Effector memory CD8-positive, alpha-beta T cell (primary cell): ENCODE data around the gene STK24.

ENCODE experiments used
- ATAC-seq: fragments of 150-1000 bp; cut with Tn5 transposase; replicated peaks from 2 replicates; pipeline ENCODE4 v1.10.0; 2021; ENCODE audit warnings: mild to moderate bottlenecking, moderate library complexity
- DNase-seq, 3 experiments: peaks; one replicate each; pipeline ENCODE4 v3.0.0; 2021
- H3K27ac Mint-ChIP-seq, 2 donors: one replicate each; pipeline ENCODE4 v1.8.0; 2022; ENCODE audit warnings: mild to moderate bottlenecking in 2 of 2, mixed read lengths in 2 of 2, moderate library complexity in 2 of 2
- H3K27me3 Mint-ChIP-seq, 2 donors: one replicate each; pipeline ENCODE4 v1.8.0; 2022; ENCODE audit warnings: mixed read lengths in 2 of 2
- H3K36me3 Mint-ChIP-seq: one replicate; pipeline ENCODE4 v1.8.0; 2022; ENCODE audit warnings: mild to moderate bottlenecking, moderate library complexity, mixed read lengths; ENCODE audit not compliant: insufficient read depth
- H3K4me1 Mint-ChIP-seq, 2 donors: one replicate each; pipeline ENCODE4 v1.8.0; 2022; ENCODE audit warnings: low read depth in 2 of 2, mixed read lengths in 2 of 2
- H3K4me3 Mint-ChIP-seq, 2 donors: one replicate each; pipeline ENCODE4 v1.8.0; 2022; ENCODE audit warnings: mild to moderate bottlenecking in 2 of 2, mixed read lengths in 2 of 2, moderate library complexity in 2 of 2
- H3K9me3 Mint-ChIP-seq, 2 donors: one replicate each; pipeline ENCODE4 v1.8.0; 2022; ENCODE audit warnings: mixed read lengths in 2 of 2

Gene STK24

DNA sequence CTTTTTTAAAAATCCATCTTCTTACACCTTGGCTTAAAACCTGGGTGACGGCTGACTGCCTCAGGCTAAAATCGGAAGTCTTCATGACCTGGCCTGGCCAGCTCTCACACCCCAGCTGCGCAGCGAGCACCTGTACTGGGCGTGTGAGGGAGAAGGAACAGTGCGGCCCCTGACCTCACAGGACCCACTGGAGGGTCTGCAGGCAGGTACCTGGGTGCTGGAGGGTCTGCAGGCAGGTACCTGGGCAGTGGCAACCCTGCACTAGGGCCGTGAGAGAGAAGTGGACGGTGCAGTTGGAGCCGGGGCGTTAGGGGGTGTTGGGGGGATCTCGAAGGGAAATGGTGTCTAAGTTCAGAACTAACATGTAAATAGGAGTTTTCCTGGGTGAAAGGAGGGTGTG, 144.3 kb downstream of the STK24 start:
- Mint-ChIP-seq H3K9me3 (no peaks in the 10 kb centered on the region), H3K27me3 (peaks cover 50 to 89% of the 10 kb centered on the region in 2 donors), H3K36me3 (peaks cover 5% of the 10 kb centered on the region), H3K27ac (peak overlapping the region in 1 of 2 donors; percentile 50), H3K4me3 (no peak overlapping the region), H3K4me1 (no peaks in the 10 kb centered on the region)
- no peak for ATAC-seq
- no peak for DNase-seq

DNA sequence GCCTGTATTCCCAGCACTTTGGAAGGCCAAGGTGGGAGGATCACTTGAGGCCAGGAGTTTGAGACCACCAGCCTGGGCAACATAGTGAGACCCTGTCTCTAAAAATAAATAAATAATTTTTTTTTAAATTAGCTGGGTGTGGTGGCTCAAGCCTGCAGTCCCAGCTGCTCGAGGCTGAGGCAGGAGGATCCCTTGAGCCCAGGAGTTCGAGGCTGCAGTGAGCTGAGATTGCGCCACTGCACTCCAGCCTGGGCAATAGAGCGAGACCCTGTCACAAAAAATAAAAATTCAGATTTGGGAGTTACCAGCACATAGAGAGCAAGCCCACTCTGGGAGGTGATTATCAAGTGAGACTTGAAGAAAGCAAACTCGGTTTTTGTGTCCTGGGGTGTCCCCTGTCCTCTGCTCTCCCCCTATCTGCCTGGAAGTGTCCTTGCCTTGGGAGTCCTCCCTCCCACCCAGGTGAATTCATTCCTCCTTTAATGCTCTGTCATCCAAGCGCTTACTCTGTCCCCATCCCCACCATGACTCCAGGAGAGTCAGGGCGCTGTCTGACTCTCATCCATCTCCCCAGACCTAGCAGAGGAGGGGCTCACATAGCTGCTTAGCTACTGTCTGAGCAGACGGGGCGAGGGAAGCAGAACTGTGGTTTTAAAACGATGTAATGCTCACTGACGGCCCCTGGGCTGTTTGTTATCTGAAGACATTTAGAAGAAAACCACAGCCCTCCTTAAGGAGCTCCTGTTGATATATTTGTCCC, 146.8 kb downstream of the STK24 start:
- Mint-ChIP-seq H3K36me3 (peaks cover 5% of the 10 kb centered on the region), H3K27ac (no peak overlapping the region), H3K4me3 (no peak overlapping the region), H3K4me1 (no peaks in the 10 kb centered on the region), H3K27me3 (peaks cover 68 to 73% of the 10 kb centered on the region in 2 donors), H3K9me3 (no peaks in the 10 kb centered on the region)
- no peak for ATAC-seq
- no peak for DNase-seq

DNA sequence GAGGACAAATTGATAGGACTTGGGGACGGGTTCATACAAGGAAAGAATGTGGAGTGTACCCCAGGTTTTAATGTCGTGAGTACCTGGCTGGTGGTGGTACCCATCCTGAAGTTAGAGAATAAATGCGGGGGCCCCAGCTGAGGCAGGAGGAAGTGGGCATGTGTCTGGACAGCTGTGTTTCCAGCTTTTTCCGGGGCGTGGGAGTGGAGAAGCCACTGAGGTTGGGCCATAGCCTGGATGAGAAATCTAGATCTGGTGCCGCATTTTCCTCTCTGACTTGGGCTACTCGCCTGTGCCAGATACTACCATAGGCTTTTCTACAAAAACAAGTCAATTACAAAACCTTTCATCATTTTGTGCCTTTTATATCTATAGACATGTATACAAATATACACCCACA, 147.4 kb downstream of the STK24 start:
- H3K27me3 Mint-ChIP-seq = peaks cover 68 to 72% of the 10 kb centered on the region in 2 donors
- no peaks in the 10 kb centered on the region for H3K9me3 Mint-ChIP-seq
- ATAC-seq = no peak
- H3K27ac Mint-ChIP-seq = no peak overlapping the region
- no peaks in the 10 kb centered on the region for H3K4me1 Mint-ChIP-seq
- peaks cover 5% of the 10 kb centered on the region for H3K36me3 Mint-ChIP-seq
- DNase-seq = no peak
- no peak overlapping the region for H3K4me3 Mint-ChIP-seq

DNA sequence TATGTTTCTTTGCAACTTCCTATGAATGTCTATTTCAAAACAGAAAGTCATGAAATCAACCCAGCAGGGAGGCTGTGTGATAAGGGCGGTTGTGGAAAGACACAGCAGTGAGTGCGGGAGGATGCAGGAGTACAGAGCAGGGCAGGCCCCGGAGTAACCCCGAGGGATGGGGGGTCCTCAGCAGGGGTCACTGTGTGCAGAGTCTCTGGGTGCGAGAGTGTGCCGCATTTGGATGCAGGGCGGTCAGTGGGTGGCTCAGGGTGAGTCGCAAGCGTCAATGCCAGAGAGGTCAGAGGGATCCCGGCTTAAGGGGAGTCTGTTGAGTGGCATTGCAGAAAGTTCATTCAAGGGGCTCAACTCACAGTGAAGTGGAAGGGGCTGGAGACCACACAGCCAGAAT, 147.8 kb downstream of the STK24 start:
- no peaks in the 10 kb centered on the region for H3K4me1 Mint-ChIP-seq
- no peak for DNase-seq
- H3K27ac Mint-ChIP-seq = no peak overlapping the region
- ATAC-seq = no peak
- H3K27me3 Mint-ChIP-seq = peaks cover 71 to 72% of the 10 kb centered on the region in 2 donors
- no peak overlapping the region for H3K4me3 Mint-ChIP-seq
- H3K36me3 Mint-ChIP-seq = peaks cover 5% of the 10 kb centered on the region
- H3K9me3 Mint-ChIP-seq = no peaks in the 10 kb centered on the region

DNA sequence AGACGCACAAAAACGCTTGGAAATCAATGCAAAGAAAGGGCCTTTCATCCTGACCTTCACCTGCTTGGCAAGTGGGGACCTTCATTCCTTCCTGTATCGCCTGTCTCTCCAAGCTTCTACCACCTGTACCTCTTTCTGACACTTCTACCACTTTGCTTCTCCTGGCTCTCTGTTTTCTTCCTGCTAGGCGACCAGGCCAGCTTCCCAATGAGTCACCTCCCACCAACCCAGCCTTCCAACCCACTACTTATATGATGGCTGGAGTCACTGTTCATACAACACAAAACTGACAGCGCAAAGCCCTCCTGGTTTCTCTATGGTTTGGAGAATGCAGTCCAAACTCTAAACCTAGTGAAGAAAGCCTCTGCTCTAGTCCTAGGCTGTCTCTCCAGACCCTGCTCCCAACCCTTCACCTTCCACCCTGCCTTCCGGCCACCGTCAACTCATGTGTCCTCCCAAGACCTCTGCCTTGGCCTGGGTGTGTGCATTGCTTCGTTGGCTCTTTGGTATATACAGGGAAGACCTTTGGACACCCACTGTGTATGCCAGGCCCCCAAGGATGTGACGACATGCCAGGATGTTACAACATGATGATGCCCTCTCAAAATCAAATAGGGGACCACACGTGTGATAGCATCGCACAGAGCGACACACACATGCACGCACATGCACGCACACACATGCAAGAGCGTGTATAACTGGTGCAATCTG, 148.5 kb downstream of the STK24 start:
- Mint-ChIP-seq H3K36me3 (peaks cover 4% of the 10 kb centered on the region), H3K27me3 (peaks cover 65 to 71% of the 10 kb centered on the region in 2 donors), H3K9me3 (no peaks in the 10 kb centered on the region), H3K4me1 (no peaks in the 10 kb centered on the region), H3K27ac (peak overlapping the region in 1 of 2 donors; percentile 1), H3K4me3 (no peak overlapping the region)
- ATAC-seq (no peak), DNase-seq (no peak)

DNA sequence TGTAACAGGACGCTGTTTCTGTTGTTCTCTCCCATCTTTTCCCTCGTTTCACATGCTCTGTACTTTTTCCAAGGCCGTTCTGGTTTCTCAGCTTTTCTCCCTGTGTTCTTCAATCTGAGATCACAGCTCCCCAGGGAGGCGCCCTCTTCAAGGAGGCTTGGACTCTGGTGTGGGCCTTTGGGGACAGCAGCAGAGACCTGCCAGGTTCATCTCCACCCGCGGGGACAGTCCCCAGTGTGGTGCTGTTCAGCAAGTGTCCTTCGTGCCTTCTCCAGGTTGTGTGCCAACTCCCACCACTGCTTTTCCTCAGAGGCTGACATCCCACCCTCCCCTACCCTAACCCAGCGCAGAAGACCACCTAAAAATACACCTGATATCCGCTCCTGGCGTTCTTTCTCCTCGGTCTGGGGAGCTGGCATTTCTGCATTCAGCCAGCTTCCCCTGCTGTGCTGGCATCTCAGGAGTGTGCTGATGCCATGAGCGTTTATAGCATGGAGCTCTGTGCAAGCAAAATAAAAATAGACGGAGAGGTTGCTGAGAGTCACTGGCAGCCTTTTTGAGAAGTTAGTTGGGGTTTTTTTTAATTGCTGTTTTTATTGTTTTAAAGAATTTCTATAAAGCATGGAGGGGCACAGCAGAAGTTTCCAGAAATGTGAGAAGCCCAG, 149.4 kb downstream of the STK24 start:
- H3K27me3 Mint-ChIP-seq = peaks cover 56 to 62% of the 10 kb centered on the region in 2 donors
- H3K9me3 Mint-ChIP-seq = no peaks in the 10 kb centered on the region
- no peak for ATAC-seq

DNA sequence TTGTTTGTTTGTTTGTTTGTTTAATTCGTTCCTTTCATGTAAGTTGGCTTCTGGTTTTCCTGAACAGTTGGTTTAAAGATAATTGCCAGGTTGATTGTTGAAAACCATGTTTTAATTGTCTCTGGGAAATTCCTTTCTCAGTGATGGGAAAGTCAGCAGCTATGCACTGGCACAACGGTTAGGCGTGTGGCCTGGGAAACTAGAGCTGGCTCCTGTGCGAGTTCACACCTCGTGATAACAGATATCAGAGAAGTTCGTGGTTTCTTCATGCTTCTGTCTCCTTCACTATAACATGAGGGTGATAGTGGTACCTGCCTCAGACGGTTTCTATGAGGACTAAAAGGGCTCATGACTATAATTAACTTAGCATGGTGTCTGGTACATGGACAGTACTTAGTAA, 153.5 kb downstream of the STK24 start:
- DNase-seq (no peak), ATAC-seq (no peak)
- no peaks in the 10 kb centered on the region for H3K9me3 Mint-ChIP-seq
- H3K27ac Mint-ChIP-seq = no peak overlapping the region
- no peaks in the 10 kb centered on the region for H3K36me3 Mint-ChIP-seq
- H3K27me3 Mint-ChIP-seq = peaks cover 39 to 59% of the 10 kb centered on the region in 2 donors
- H3K4me1 Mint-ChIP-seq = no peaks in the 10 kb centered on the region
- no peak overlapping the region for H3K4me3 Mint-ChIP-seq

More for the DNA sequence above, 149.4 kb downstream of the STK24 start:
- Mint-ChIP-seq H3K4me3 (no peak overlapping the region), H3K4me1 (no peaks in the 10 kb centered on the region), H3K36me3 (no peaks in the 10 kb centered on the region), H3K27ac (no peak overlapping the region)
- DNase-seq = no peak

DNA sequence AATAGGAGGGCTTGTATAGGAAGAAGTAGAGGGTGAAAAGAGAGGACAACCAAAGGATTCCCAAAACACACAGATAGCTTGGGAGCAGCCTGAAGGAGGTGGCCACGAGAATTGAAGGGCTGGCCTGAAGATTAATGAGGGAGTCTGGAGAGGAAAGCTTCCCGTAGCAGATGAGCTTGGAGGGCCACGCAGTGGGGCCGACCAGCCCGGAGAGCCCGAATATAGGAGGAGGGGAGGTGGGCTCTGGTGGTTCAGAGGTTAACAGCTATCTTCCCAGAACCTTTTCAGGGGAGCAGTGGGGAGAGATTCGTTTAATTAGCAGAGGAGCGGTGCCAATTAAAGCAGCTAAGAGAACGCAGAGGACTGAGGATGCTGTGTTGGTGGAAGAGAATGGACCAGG, 154.9 kb downstream of the STK24 start:
- ATAC-seq (no peak), DNase-seq (no peak)
- H3K4me3 Mint-ChIP-seq = no peak overlapping the region
- H3K27ac Mint-ChIP-seq = no peak overlapping the region
- H3K27me3 Mint-ChIP-seq = peaks cover 39 to 53% of the 10 kb centered on the region in 2 donors
- H3K9me3 Mint-ChIP-seq = peaks cover under 1 to 3% of the 10 kb centered on the region in 2 donors
- no peaks in the 10 kb centered on the region for H3K36me3 Mint-ChIP-seq
- no peaks in the 10 kb centered on the region for H3K4me1 Mint-ChIP-seq

DNA sequence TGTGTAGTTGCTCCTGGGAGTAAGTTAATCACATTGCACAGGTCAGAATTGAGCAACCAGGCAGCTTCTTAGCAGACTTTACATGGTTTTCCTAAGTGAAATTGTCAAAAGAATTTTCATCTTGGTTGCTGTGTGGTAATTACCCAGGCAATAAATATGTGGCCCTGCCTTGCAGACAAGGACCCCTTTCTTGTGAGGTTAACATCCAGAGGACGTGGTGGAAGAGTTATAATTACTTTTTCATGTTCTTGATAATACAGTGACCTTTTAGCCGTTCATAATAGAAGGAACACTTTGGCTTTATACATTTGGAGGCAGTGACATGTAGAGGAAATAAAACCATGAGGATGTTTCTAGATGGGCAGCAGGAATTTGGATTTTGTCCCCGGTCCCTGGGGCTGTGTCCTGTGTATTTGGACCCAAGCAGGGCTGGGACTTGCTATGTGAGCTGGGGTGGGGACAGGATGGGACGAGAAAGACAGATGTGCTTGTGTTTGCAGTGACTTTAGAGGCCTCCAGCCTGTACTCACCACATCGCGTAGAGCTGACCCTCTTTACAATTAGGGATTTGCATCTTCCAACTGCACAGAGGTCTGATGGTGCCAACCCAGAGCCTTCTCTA, 156.2 kb downstream of the STK24 start:
- DNase-seq = no peak
- H3K4me3 Mint-ChIP-seq = no peak overlapping the region
- no peaks in the 10 kb centered on the region for H3K4me1 Mint-ChIP-seq
- H3K9me3 Mint-ChIP-seq = peaks cover 4 to 8% of the 10 kb centered on the region in 2 donors
- peaks cover 37 to 44% of the 10 kb centered on the region in 2 donors for H3K27me3 Mint-ChIP-seq
- ATAC-seq = no peak
- no peaks in the 10 kb centered on the region for H3K36me3 Mint-ChIP-seq
- no peak overlapping the region for H3K27ac Mint-ChIP-seq

DNA sequence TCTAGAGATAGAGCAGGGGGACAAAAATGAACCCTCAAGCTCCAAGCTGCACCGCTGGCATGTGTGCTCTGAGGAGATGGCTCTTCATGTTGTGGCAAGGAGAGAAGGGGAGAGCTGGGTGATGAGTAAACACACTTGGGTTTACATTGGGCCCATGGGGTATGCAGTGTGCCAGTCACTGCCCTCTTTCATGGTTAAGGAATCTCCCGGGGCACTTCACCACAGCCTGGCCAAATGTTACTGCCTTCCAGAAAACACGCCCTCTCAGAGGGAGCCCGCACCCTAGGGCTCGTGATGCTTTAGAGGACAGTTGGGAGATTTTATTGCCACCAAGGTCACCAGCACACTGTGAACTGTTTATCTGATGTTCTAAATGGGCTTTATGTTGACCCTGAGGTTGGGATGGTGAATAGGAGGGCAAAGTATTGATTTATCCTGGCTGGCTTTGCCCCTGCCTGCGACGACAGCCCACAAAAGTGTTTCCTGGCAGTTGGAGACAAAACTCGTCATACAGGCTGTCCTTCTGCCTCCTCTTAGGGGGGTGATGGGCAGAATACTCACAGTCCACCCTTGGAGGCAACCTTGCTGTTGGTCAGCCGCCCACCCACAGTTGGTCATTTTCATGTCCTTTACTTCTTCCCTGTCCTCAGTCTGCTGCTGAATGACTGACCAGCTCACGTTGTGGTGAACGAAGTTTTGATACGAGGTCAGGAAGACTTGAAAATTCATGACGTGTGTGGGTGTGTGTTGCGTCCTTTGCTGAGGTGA, 156.9 kb downstream of the STK24 start:
- Mint-ChIP-seq H3K27ac (no peak overlapping the region), H3K27me3 (peaks cover 44 to 49% of the 10 kb centered on the region in 2 donors), H3K36me3 (no peaks in the 10 kb centered on the region), H3K9me3 (peaks cover 4 to 8% of the 10 kb centered on the region in 2 donors), H3K4me1 (no peaks in the 10 kb centered on the region), H3K4me3 (no peak overlapping the region)
- ATAC-seq (no peak), DNase-seq (no peak)

DNA sequence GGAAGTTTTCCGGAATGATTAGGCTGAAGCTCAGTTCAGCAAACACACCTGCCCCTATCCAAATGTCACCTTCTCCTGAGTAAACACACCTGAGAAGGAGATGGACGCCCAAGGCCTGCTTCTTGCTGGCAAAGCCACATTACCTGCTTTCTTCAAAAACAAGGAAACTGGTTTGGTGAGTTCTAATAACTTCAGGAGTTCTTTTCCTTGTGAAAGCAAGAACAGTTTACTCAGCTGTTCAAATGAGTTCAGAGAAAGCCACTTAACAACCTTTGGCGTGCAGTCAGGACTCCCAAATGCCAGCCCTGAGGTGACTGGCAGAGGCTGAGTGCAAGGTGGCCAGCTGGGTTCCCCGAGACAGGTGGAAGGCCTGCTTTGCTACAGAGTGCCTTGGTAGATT, 160.5 kb downstream of the STK24 start:
- H3K36me3 Mint-ChIP-seq = no peaks in the 10 kb centered on the region
- no peaks in the 10 kb centered on the region for H3K4me1 Mint-ChIP-seq
- DNase-seq (no peak), ATAC-seq (no peak)
- no peak overlapping the region for H3K4me3 Mint-ChIP-seq
- peaks cover 4 to 8% of the 10 kb centered on the region in 2 donors for H3K9me3 Mint-ChIP-seq
- H3K27ac Mint-ChIP-seq = no peak overlapping the region
- H3K27me3 Mint-ChIP-seq = peaks cover 61 to 78% of the 10 kb centered on the region in 2 donors

DNA sequence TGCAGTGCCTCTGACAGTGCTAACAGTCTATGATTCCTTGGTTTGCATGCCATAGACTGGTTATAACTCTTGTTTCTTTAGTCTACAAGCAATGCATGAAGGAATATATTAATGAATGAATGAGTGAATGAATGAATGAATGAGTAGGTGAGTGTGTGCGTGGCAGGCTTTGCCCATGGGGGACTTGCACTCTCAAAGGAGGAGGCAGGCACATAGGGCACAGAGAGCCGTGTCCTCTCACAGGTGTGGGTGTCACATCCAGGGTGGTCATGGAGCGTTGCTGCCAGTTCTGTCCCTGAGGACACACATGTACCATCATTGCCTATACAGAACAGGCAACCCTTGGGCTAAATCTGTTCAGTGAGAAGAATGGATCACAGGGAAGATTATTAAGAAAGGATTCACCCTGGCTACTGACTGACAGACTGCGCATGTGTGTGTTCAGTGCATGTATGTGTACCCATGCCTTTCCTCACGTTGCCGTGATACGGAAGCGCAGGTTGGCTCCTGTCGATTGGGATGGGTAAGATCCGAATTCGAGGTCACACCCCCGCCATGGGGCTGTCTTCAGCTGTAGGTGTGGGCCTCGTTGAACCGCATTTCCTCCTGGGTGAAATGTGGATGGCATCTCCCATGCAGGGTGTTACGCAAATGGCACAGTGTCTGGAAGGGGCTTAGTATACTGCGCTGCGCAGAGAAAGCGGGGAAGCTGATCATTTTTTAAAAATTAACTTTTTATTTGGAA, 161.4 kb downstream of the STK24 start:
- H3K4me1 Mint-ChIP-seq = no peaks in the 10 kb centered on the region
- H3K36me3 Mint-ChIP-seq = no peaks in the 10 kb centered on the region
- peaks cover 4 to 8% of the 10 kb centered on the region in 2 donors for H3K9me3 Mint-ChIP-seq
- H3K4me3 Mint-ChIP-seq = no peak overlapping the region
- DNase-seq = no peak
- H3K27ac Mint-ChIP-seq = no peak overlapping the region
- no peak for ATAC-seq
- peaks cover 65 to 80% of the 10 kb centered on the region in 2 donors for H3K27me3 Mint-ChIP-seq
